DLD1 (cell line): ENCODE data around the gene SYNE1.
"Not testable (repeated sequence)": the region's sequence is repeated elsewhere in the genome, so short reads cannot be mapped to it uniquely, and the experiment has no call there.

Experiments
- in situ Hi-C: cut with HindIII; loops from 2 replicates; pipeline ENCODE4 v1.10.0; 2017; ENCODE audit warnings: low sequenced_read_pairs

Gene SYNE1, protein sequence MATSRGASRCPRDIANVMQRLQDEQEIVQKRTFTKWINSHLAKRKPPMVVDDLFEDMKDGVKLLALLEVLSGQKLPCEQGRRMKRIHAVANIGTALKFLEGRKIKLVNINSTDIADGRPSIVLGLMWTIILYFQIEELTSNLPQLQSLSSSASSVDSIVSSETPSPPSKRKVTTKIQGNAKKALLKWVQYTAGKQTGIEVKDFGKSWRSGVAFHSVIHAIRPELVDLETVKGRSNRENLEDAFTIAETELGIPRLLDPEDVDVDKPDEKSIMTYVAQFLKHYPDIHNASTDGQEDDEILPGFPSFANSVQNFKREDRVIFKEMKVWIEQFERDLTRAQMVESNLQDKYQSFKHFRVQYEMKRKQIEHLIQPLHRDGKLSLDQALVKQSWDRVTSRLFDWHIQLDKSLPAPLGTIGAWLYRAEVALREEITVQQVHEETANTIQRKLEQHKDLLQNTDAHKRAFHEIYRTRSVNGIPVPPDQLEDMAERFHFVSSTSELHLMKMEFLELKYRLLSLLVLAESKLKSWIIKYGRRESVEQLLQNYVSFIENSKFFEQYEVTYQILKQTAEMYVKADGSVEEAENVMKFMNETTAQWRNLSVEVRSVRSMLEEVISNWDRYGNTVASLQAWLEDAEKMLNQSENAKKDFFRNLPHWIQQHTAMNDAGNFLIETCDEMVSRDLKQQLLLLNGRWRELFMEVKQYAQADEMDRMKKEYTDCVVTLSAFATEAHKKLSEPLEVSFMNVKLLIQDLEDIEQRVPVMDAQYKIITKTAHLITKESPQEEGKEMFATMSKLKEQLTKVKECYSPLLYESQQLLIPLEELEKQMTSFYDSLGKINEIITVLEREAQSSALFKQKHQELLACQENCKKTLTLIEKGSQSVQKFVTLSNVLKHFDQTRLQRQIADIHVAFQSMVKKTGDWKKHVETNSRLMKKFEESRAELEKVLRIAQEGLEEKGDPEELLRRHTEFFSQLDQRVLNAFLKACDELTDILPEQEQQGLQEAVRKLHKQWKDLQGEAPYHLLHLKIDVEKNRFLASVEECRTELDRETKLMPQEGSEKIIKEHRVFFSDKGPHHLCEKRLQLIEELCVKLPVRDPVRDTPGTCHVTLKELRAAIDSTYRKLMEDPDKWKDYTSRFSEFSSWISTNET (N-terminal part only)

DNA sequence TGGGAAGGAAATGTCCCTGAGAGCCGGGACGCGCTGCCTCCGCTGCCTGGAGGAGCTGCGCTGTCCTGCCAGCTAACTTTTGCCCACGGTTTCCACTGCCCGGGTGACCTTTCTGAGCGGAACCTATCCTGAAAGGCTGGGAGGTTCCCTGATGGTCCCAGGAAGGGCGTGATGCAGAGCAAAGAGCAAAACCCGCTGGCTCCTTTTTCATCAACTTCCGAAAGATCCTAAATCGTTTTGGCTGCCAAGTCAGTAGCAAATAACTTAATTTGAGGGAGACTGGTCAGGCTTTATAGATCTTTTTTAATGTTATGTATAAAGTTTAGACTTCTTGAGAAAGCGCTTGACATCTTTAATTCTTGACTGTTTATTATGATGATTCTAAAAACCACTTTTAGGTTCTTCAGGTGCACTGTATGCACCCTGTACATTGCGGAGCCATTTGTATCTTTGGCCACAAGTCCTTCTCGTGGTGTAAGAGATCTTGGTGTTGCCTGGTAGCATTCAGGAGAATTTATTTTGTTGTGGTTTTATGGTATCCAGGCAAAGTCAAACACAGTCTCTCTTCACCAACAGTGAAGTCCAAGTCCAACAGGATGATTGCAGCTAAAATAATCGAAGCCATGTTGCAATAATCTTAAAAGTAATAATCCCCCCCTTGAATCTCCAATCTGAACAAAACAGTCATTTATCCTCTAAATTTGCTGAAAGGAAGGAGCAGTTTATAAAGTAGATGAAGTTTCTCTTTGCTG is at the start of gene SYNE1:
Gene SYNE1 (minus strand): TSS at position 67 of the 752 bp plus-strand sequence. CDS start 9,031 bp downstream, outside the sequence.
- in situ Hi-C loops = no loop called here

DNA sequence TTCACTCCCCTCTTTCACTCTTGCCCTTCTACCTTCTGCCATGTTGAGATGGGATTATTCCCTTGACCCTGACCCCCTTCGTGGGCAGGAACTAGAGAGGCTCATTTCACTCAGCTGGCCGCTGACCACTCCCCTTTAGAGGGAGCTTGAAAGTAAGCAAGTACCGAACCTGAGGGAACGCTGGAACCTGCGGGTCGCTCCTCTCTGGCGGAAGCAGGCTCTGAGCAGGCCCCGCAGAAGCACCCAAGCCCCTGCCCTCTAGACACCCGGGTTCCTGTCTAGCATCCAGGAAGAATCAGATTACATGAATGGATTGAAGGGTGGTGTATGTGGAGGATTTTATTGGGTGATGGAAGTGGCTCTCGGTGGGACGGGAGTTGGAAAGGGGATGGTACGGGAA is 48.7 kb upstream of the SYNE1 start:
- in situ Hi-C loops = no loop called here

DNA sequence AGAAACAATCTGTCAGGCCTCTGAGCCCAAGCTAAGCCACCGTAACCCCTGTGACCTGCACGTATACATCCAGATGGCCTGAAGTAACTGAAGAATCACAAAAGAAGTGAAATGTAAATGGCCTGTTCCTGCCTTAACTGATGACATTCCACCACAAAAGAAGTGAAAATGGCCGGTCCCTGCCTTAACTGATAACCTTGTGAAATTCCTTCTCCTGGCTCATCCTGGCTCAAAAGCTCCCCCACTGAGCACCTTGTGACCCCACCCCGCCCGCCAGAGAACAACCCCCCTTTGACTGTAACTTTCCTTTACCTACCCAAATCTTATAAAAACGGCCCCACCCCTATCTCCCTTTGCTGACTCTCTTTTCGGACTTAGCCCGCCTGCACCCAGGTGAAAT is 45.8 kb upstream of the SYNE1 start:
- in situ Hi-C loops = not testable (repeated sequence)

DNA sequence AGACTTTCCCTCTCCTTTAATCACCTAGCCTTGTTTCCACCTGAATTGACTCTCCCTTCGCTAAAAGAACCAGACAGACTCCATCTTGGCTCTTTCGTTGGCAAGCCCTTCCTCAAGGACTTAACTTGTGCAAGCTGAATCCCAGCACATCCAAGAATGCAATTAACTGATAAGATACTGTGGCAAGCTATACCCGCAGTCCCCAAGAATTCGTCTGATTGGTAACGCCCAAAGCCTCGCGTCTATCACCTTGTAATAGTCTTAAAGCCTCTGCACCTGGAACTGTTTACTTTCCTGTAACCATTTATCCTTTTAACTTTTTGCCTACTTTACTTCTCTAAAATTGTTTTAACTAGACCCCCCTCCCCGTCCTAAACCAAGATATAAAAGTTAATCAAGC is 45.0 kb upstream of the SYNE1 start:
- in situ Hi-C loops = no loop called here

DNA sequence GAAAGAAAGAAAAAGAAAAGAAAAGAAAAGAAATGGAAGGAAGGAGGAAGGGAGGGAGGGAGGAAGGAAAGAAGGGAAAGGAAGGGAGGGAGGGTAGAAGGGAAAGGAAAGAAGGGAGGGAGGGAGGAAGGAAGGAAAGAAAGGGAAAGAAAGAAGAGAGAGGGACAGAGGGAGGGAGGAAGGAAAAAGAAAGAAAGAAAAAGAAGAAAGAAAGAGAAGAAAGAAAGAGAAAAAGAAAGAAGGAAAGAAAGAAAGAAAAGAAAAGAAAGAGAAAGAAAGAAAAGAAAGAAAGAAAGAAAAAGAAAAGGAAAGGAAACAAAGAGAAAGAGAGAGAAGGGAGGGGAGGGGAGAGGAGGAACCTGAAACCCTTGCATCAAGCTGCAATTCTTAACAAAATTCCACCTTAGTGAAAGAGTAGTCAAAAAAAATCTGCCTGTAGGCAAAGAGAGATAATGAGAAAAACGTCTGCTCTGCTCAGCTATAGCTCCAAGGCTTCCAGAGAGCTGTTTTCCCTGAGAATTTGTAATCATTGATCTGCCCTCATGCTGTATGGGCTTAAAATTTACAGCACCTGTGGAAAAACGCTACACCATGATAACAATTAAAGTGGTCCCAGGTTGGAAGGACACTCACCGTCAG is 43.8 kb upstream of the SYNE1 start:
- in situ Hi-C loops = no loop called here

DNA sequence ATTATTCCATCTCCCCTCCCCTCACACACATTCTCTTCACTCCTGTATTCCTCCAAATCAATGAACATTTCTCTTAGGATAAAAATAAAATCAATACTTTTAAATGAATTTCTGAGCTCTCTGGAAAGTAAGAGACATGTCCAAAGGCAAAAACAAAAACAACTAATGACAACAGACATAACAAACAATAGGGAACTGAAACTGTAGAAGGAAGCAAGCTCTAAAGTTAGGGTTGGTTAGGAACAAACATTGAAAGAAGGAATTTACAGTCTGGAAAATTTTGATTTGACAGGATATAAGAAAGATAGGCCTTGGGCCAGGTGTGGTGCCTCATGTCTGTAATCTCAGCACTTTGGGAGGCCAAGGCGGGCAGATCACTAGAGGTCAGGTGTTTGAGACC is 43.0 kb upstream of the SYNE1 start:
- in situ Hi-C loops = no loop called here

DNA sequence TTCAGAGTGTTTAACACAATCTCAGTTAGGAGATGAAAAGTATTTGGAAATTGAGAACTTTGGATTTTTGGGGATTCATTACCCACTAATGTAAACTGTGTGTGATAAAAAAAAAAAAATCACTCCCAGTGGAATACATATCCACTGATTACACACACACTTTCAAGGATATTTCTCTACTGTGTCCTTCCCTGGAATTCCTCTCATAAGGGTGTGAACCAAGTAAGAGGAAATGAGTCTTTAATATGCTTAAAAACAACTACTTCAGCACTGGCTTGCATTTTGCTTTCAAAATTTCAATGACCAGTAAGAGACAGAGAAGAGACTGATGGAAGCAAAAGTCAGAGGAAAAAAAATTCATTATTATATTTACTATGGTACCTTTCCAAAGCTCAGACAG is 36.1 kb upstream of the SYNE1 start:
- in situ Hi-C loops = no loop called here

DNA sequence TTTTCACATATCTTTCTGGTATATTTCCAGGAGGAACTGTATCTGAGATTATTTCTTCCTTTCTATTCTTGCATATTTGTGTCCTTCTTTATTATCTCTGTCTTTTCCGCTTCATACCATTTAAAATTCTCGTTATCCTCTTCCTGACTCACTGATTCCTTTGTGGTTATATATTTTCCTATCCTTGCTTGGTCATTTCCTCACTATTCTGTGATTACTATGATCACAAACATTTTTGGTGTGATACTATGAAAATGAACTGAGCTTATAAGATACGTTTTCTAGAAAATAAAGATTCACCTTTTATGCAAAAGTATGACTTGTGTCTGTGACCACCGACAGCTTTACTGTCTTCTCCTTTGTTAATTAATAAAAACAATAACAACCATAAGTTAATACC is 34.0 kb upstream of the SYNE1 start:
- in situ Hi-C loops = no loop called here

DNA sequence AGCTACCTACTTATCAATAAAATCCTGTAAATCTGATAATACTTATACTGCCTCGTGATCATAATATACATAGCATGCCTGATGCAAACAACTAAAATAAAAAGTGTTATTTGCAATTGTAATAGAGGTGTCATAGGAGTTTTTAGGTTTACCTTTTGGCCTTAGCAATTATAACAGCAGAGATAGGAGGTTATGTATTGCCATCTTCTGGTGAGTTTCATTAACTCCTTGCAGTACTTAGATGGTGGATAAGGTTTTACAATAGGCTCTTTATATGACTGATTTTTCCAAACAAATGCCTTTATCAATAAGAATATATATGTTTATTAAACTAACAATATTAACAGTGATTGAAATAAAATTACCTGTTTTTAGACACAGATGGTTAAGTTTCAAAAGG is 32.7 kb upstream of the SYNE1 start:
- in situ Hi-C loops = no loop called here

DNA sequence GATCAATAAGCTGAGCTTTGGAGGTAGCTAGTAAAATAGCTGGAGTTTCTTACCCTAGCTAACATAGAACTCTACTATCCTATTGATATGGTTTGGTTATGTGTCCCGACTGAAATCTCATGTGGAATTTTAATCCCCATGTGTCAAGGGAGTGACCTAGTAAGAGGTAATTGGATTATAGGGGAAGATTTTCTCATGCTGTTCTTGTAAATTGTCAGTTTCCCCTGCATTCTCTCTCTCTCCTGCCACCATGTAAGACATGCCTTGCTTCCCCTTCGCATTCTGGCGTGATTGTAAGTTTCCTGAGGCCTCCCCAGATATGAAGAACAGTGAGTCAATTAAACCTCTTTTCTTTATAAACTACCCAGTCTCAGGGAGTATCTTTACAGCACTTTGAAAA is 24.6 kb upstream of the SYNE1 start:
- in situ Hi-C loops = no loop called here

DNA sequence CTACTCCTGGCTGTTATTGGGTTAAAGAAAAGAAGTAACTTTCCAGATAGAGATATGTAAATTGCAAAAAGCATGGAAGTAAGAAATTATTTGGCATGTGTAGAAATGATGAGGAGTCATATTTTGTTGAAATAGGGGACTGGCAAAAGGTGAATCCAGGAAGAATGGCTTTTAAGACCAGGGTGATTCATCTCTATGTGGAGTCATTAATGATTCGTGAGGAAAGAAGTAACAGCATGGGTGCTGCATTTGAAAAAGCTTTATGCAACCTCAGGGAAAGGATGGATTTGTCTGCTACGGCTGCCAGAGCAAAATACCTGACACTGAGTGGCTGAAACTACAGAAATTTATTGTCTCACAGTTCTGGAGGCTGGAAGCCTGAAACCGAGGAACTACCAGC is 14.8 kb upstream of the SYNE1 start:
- in situ Hi-C loops = no loop called here

DNA sequence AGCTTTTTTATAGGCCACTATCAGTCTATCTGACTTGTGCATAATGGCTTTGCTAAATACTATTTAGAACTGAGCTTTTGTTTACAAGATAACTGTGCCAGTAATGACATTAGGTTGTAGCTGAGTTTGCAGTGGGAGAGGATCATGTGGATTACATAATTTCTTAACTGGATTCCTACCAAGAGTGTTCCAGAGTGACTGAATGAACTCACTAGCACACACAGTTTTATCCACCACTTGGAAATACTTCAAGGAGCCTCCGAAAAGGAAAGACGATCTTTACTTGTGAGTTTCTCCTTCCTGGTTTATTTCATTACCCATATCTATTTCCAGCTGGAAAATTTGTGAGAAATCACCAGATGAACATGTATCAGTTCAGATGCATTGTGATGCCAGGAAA is 10.9 kb upstream of the SYNE1 start:
- in situ Hi-C loops = no loop called here

DNA sequence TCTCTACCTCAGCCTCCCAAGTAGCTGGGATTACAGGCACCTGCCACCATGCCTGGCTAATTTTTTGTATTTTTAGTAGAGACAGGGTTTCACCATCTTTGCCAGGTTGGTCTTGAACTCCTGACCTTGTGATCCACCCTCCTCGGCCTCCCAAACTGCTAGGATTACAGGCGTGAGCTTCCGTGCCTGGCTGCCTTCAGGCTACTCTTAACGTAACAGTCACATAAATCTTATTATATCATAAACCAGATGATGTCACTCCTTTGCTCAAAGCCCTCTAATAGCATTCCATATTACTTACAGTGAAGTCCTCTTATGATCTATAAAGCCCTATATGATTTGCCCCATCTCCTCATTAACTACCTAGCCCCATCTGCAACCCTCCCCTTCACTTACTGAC is 9.6 kb upstream of the SYNE1 start:
- in situ Hi-C loops = not testable (repeated sequence)

DNA sequence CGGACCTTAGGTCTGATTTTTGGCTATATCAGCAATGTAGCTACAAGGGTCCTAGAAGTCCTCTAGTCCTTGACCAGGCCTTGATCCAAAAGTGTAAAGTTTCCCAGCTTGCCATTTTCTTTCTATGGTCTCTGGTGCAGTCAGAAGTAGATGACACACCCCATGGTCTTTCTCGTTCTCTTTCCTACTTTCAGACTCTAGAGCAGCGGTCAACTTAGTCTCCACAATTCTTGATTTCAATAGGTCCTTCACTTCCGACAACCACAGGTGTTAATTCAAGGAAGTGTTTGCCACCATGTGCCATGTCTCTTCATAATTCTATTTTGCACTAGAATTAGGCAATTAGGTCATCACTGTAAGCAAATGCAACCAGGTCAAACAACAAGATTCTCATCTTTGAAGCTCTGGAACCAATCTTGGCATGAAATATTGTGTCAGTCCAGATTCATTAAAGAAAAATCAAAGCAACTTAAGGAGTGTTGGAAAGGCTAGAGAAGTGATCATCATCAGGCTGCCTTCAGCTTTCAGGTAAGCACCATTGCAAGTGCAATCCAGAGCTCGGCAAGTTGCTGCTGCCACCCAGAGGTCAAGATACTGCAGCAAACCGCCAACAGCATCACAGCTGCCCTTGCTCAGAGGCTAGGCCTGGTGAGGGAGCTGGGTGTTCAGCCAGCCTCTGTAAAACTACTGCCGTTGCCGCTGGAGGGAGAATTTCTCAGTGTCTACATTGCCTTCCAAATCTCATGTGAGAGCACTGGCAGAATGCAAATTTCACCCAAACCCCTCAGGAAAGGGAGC is 5.6 kb upstream of the SYNE1 start:
- in situ Hi-C loops = no loop called here

DNA sequence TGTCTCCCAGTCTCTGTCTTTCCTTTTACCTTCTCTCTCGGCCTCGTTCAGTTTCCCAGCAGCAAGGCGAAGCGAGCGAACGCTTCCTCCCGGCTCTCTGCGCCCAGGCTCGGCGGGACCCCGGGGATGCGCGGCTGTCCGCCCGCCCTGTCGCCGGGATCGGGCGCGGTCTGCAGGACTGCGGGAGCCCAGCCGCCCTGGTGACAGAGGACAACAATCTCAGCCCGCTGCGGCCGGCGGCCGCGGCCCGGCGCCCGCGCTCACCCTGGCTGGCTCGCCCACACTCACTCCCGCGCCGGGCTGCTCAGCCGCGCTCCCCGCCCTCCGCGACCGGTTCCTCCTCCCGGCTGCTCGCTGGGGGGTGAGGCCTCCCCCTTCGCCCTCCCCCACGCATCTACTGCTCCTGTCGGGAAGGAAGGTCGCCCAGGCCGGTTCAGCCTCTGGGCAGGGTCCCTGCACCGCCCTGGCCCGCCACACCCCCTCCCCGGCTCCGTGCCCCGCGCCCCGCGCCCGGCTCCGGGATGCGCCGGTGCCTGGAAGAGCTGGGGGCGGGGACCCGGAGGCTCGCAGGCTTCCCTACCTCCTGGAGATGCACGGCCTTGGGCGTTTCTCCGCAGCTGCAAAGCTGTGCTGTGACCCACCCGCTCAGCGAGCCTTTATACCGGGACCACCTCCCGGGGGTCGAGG is 410 bp downstream of the SYNE1 start:
- in situ Hi-C loops = no loop called here

DNA sequence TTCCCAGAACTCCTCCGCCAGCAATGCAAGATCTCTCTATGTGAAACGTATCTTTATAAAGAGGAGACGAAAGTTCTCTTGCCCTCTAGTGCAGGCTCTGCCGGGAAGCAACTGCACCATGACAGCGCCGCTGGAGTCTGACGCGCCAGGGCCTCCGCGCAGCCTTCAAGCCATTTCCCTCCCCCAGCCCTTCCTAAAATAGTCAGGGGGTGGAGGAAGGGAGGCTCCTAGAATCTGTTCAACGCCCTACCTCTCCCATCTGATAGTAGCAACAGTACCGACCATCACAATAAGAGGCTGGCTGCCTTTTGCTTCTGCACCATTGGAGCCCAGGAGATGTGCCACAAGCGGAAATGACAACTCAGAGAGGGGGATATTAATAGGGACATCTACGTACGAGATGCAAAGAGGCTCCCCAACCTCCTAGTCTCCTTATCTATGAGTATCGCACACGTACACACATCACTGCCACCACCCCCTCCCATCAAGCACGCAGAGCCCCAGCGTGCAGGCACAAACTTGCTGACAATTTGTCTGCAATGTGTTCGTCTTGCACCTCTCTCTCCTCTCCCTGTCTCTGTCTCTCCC is 1.0 kb downstream of the SYNE1 start:
- in situ Hi-C loops = no loop called here

DNA sequence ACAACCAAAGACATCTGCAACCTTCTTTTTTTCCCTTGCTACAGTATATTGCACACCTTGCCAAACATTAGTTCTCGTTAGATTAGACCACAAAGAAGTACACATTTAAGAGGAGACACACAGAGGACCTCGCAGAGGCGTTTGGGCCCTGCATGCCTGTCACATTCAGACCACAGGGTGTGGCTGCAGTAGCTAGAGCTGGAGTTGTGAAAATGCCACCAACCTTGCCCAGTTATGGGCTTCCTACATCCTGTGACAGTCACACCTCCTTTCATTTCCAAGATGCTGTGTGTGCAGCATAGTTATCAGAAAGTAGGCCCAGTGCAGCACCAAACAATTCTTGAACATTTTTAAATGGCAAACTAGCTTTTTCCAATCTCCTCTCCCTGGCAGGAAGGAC is 2.4 kb downstream of the SYNE1 start:
- in situ Hi-C loops = no loop called here

DNA sequence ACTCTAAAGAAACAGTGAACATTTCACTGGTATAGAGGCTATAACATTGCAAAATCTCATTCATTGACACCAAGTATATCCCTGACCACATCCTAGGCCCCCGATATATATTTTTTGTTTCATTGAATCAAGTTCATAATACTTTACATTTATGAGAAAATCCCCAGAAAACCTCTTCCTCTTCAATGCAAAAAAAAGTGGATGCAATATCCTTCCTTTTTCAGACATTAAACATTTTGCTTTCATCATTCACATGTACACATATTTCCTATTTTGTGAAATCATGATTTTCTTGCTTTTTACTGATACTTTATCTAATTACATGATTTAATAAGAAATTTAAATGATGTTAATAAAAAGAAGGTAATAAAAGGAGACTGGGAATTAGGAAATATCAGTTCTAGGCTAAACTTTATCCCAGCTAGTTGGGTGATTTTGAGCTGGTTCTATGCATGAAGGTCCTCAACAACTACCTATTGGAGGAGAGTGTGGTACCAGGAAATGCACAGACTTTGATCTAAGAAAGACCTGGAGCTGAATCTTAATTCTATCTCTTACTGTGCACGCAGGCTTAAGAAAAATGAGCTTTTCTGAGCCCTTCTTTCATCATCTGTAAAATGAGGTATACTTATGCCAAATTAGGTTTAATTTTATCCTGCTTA is 4.9 kb downstream of the SYNE1 start:
- in situ Hi-C loops = no loop called here
